ENCODE measurements around the gene COL6A1. TPM values are rescaled to one million over a fixed set of nuclear protein-coding genes. Genes with fewer than 3 reads are reported as not detected.

Gene COL6A1
- polyA plus RNA-seq, 3 donors from 2014 or later, result 0.17 to 0.18 TPM; not detected in 1

DNA sequence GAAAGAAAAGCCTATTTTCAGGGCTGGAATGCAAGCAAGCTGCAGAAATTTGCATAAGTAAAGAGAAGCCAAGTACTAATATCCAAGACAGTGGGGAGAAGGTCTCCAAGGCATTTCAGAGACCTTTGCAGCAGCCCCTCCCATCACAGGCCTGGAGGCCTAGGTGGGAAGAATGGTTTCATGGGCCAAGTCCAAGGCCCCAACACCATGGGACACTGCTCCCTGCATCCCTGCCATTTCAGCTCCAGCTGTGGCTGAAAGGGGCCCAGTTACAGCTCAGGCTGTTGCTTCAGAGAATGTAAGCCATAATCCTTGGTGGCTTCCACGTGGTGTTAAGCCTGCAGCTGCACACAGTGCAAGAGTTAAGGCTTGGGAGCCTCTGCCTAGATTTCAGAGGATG, 16.9 kb upstream of the COL6A1 start:
- peaks cover 6 to 10% (median 7%) of the 10 kb centered on the region in 3 donors for H3K27me3 Mint-ChIP-seq (ENCODE audit: low read depth in 3 of 3)
- H3K27ac Mint-ChIP-seq, result no peak overlapping the region
- H3K4me1 Mint-ChIP-seq, result no peaks in the 10 kb centered on the region
- DNase-seq, result no peak
- H3K4me3 Mint-ChIP-seq, result no peak overlapping the region
- peaks cover 3 to 6% (median 4%) of the 10 kb centered on the region in 3 donors for H3K36me3 Mint-ChIP-seq
- peaks cover 0 to 9% (median 3%) of the 10 kb centered on the region in 6 donors for H3K9me3 Mint-ChIP-seq

DNA sequence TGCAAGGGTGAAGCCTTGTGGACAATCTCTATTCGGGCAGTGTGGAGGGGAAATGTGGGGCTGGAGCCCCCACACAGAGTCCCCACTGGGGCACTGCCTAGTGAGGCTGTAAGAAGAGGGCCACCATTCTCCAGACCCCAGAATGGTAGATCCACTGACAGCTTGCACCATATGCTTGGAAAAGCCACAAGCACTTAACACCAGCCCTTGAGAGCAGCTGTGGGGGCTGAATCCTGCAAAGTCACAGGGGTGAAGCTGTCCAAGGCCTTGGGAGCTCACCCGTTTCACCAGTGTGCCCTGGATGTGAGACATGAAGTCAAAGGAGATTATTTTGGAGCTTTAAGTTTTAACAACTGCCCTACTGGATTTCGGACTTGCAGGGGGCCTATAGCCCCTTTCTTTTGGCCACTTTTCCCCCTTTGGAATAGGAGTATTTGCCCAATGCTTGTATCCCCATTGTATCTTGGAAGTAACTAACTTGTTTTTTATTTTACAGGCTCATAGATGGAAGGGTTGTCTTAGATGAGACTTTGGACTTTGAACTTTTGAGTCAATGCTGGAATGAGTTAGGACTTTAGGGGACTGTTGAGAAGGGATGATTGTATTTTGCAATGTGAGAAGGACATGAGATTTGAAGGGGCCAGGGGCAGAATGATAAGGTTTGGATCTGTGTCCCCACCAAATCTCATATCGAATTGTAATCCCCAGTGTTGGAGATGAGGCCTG, 16.3 kb upstream of the COL6A1 start:
- Mint-ChIP-seq H3K4me3 (no peak overlapping the region), H3K27ac (no peak overlapping the region), H3K36me3 (peaks cover 3 to 6% (median 4%) of the 10 kb centered on the region in 3 donors), H3K9me3 (peaks cover 0 to 9% (median 3%) of the 10 kb centered on the region in 6 donors), H3K27me3 (ENCODE audit: low read depth in 3 of 3) (peaks cover 6 to 9% (median 7%) of the 10 kb centered on the region in 3 donors), H3K4me1 (no peaks in the 10 kb centered on the region)
- no peak for DNase-seq

DNA sequence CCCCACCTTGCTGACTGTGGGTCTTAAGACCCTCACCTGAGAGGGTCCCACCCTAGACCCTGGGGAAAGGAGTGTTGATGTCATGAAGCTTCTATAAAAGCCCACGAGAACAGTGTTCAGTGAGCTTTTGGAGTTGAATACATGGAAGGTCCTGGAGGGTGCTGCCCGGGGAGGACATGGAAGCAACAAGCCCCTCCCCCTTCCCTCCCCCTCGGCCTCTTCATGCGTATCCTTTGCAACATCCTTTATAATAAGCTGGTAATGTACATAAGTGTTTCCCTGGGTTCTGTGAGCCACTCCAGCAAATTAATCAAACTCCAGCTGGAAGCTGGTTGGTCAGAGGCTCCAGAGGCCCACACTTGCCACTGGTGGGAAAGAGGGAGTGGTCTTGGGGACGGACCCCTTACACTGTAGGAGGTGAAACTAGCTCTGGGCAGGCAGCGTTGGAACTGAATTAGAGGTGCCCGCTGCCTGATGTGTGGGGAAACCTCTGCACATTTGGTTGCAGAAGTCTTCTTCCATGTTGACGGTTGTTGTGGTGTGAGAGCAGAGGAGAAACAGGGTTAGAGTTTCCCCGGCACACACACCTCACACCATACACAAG, 14.7 kb upstream of the COL6A1 start:
- H3K27me3 Mint-ChIP-seq (ENCODE audit: low read depth in 3 of 3), result peaks cover 4 to 9% (median 6%) of the 10 kb centered on the region in 3 donors
- H3K27ac Mint-ChIP-seq, result no peak overlapping the region
- H3K36me3 Mint-ChIP-seq, result peaks cover under 1 to 6% (median 3%) of the 10 kb centered on the region in 3 donors
- DNase-seq, result no peak
- H3K9me3 Mint-ChIP-seq, result peaks cover 0 to 9% (median 3%) of the 10 kb centered on the region in 6 donors
- H3K4me1 Mint-ChIP-seq, result no peaks in the 10 kb centered on the region
- H3K4me3 Mint-ChIP-seq, result no peak overlapping the region

DNA sequence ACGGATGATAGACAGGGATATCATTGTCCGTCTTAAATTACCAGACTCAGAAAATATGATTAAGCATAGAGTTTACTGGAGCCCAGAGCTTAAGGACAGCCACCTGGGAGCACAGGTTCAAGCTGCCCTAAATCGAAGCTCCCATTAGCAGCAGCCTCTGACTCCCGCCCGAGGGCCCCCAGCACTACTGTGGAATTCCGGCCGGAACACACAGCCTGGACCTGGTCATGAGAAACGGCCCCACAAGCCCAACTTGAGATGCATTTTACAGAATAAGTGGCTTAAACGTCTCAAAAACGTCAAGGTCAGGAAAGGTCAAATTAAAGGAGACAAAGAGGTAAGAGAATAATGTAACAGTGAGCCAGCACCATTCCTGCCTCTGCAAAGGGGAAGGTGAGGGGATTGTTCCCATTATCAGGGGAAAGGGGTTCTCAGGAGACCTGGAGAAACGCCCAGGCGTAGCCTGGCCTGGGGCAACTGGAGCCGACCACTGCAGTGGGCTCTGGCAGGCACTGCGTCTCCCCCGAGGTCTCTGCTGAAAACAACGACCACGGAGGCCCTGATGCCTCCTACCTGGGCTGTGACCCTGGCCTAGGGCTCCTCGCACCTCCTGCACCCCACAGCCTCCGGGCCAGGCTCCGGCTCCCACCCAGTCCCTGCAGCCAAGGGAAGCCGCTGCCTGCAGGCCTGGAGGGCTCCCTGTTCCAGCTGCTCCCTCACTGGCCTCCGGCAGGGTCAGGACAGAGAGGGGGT, 11.5 kb upstream of the COL6A1 start:
- Mint-ChIP-seq H3K36me3 (peaks cover 0 to 3% (median 0%) of the 10 kb centered on the region in 3 donors), H3K27me3 (ENCODE audit: low read depth in 3 of 3) (peaks cover 8 to 16% (median 14%) of the 10 kb centered on the region in 3 donors), H3K4me3 (no peak overlapping the region), H3K4me1 (peaks cover 11 to 15% of the 10 kb centered on the region in 2 donors), H3K27ac (no peak overlapping the region), H3K9me3 (peaks cover 0 to 2% (median 0%) of the 10 kb centered on the region in 6 donors)
- no peak for DNase-seq

DNA sequence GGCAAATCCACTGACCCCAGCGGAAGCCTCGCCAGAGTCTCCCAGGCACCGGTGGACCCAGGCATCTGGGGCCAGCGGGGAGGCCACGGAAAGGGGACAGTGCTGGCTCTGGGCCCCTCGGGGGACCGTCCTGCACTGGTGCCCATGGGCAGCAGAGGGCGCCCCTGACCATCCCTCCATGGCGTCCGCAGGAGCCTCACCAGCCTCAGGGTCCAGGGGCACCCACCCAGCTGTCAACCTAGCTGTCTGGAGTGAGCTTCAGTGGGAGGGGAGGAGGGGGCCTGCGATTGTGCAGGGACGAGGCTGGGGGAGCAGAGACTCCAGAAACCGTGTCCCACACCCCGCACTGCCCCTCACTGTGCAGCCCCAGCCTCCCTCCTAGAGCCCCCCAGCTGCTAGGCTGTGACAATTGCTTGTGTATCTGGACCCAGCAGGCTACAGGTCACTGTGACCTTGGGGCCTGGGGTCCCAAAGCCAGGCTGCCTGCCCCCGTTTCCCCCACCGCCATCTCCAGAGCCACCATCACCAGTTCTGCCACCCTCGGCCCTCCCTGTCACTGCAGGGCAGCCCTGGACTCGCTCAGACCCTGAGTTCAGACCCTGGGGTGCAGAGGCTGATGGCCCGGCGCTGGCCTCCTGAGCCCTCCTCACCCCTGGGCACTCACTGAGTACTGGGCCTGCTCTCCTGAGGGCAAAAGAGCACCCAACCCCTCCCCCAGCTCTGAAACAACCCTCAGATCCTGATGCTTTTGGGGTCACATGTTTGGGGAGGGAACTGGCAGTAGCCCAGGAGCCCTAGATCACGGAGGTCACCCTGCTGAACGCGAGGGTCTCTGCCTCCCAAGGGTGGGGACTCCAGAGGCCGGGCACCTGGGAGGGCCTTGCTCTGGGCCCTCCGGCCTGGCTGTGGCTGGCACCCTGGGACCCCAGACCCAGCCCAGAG, 10.6 kb upstream of the COL6A1 start:
- Mint-ChIP-seq H3K27ac (no peak overlapping the region), H3K4me1 (peaks cover 19 to 24% of the 10 kb centered on the region in 2 donors), H3K27me3 (ENCODE audit: low read depth in 3 of 3) (peaks cover 14 to 21% (median 21%) of the 10 kb centered on the region in 3 donors), H3K4me3 (no peak overlapping the region), H3K9me3 (no peaks in the 10 kb centered on the region), H3K36me3 (no peaks in the 10 kb centered on the region)
- DNase-seq, result peak in 2 of 3 donors; percentile 29 to 42

DNA sequence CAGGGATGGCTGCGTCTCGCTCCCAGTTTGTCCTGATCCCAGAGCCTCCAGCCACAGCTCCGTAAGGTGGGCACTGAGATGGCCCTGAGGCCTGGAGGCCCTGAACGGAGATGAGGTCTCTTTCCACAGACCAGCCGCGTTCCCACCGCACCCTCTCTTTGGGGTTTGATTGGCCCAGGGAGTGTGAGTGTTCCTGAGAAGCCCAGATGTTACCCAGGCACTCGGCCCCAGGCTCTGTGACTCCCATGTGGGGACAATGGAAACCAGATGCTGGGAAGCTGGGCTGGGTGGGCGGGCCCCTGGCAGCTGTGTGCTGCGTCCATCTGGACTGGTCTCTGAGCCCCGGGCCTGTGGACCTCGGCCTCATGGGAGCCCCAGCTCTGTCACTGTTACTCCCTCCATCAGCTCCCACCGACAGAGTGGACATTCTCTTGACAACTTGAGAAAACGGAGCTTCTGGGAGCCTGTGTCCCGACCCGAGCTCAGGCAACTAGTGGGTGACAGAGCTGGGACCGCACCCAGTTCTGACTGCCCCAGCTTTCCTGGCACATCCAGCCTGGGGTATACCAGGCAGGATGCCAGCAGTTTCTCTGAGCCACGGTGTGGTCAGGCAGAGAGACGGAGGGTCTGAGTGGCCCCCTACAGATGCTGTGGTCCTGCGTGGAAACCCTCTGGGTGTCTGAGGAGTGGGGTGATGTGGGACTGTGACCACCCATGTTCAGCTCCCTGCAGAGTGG, 9.8 kb upstream of the COL6A1 start:
- DNase-seq, result no peak
- peaks cover 21 to 26% of the 10 kb centered on the region in 2 donors for H3K4me1 Mint-ChIP-seq
- H3K27ac Mint-ChIP-seq, result no peak overlapping the region
- H3K36me3 Mint-ChIP-seq, result no peaks in the 10 kb centered on the region
- H3K4me3 Mint-ChIP-seq, result no peak overlapping the region
- H3K27me3 Mint-ChIP-seq (ENCODE audit: low read depth in 3 of 3), result peaks cover 17 to 21% (median 19%) of the 10 kb centered on the region in 3 donors
- no peaks in the 10 kb centered on the region for H3K9me3 Mint-ChIP-seq

DNA sequence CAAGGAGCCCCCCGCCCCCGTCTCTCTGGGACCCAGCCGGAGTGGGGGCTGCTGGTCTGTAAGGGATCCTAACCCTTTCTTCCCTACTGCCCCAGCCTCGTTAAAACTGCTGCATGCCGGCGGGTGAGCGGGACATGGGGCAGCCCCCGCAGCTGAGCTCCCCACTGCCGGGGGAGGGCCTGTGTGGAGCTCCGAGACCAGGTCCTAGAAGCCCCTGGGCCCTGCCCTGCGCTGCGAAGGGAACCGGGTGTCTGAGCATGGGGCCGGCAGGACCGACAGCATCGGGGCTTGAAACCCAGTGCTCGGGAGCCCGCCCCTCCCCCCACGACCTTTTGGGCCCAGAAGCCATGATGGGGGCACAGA, 9.2 kb upstream of the COL6A1 start:
- H3K4me1 Mint-ChIP-seq, result peaks cover 21 to 26% of the 10 kb centered on the region in 2 donors
- no peak for DNase-seq
- H3K27ac Mint-ChIP-seq, result no peak overlapping the region
- H3K27me3 Mint-ChIP-seq (ENCODE audit: low read depth in 3 of 3), result peaks cover 16 to 19% (median 19%) of the 10 kb centered on the region in 3 donors
- H3K9me3 Mint-ChIP-seq, result no peaks in the 10 kb centered on the region
- no peaks in the 10 kb centered on the region for H3K36me3 Mint-ChIP-seq
- no peak overlapping the region for H3K4me3 Mint-ChIP-seq

DNA sequence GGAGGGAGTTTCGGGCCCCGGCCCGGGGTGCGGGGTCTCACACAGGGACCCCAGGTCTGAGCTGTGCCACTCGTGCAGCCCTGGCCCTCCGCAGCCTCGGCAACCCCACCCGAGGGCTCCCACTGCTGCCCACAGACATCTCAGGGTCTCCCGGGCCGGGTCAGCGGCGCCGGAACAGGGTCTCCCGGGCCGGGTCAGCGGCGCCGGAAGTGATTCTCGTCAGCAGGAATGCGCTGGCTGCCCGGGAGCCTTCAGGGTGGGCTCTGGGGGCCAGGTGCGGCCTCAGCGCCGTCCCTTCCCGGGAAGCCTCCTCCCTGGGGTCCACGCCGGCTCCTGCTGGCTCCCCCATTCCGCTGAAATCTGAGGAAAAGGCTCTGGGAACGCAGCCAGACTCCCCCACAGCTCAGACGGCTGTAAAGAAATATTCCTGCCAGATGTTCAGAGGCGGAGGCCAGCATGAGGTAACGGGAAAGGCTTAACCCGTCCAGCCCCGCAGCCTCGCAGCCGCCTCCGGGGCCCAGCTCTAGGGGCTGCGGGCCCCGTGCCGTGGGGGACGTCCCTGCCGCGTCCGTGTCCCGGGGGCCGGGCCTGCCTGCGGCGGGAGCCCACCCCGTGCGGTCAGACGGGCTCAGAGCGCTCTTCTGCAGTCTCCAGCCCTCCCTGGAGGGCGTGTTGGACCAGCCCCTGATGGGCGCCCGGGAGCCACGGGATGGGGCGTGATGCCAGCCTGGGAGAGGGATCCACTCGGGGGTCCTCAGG, 8.7 kb upstream of the COL6A1 start:
- Mint-ChIP-seq H3K9me3 (no peaks in the 10 kb centered on the region), H3K4me3 (peak overlapping the region in 2 of 5 donors; percentile 58 to 94), H3K36me3 (no peaks in the 10 kb centered on the region), H3K27ac (peak overlapping the region in 1 of 6 donors; percentile 79), H3K27me3 (ENCODE audit: low read depth in 3 of 3) (peaks cover 15 to 19% (median 17%) of the 10 kb centered on the region in 3 donors), H3K4me1 (peaks cover 21 to 26% of the 10 kb centered on the region in 2 donors)
- DNase-seq, result no peak

DNA sequence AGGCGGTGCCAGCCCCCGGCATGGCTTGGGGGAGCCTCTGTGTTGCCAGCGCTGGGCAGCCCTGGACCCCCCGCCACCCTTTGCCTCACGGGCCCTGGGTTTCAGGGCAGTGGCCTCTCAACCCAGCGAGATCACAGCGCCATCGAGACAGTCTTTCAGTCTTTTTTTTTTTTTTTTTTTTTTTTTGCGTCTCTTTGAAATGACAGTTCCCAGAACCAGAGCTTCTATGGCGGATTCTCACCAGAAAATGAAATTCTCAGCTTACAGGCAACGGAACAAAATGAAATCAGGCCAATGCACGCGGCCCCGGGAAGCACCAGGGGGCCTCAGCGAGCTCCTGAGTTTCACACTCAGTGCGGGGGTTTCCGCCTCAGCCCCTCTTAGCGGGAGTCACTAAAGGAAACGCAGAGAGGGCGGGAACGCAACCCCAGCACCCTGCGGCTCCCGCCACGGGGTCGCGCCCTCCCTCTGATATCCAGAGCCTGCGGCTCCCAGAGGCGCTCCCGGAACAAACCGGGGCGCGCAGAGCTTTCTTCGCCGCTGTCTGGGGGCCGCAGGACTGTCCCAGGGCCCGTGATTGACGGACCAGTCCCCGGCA, 8.0 kb upstream of the COL6A1 start:
- Mint-ChIP-seq H3K4me3 (peak overlapping the region; percentile 85 to 94 (median 87)), H3K36me3 (no peaks in the 10 kb centered on the region), H3K9me3 (no peaks in the 10 kb centered on the region), H3K27ac (peak overlapping the region in 5 of 6 donors; percentile 68 to 83 (median 79)), H3K27me3 (ENCODE audit: low read depth in 3 of 3) (peaks cover 16 to 19% (median 19%) of the 10 kb centered on the region in 3 donors), H3K4me1 (peaks cover 24 to 26% of the 10 kb centered on the region in 2 donors)
- DNase-seq, result peak; percentile 67 to 75 (median 72)

DNA sequence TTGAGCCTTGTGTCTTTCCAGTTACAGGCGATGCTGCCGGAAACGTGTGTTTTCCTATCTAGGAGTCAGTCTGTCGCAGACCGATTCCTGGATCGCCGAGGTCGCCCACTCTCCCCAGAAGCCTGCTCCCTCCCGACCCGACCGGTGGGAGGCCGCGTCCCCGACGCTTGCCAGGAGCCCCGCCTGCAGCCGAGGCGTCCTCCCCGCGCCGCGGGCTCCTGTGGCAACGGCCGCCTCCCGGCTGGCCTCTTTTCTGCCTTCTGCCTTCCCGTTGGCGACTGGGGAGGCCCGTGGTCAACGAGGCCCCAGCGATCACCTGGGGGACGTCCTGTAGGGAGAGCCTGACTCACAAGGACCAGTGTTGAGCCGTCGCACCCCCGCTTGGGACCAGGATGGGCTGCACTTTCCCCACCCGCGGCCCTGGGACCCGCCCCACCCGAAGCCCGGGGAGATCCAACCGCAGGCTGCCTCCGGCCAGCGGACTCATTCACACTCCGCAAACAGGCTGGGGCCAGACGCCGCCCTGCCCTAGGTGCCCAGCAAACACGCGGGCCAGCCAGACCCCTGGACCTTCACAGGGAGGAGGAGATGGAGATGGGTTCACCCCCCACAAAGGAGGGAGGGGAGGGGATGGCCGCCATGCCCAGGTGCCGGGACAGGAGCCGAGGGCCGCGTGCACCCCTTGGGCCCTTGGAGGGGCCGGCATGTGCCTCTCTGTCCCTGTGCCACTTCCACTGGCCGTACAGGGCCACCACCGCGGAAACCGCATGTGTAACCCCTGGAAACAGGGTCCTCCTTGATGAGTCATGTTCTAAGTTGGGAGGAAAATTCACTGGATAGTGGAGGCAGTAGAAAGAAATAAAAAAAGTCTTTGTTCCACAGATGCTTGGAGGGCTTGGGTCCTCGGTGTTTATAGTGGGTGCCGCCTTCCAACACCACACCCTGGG, 7.2 kb upstream of the COL6A1 start:
- H3K4me3 Mint-ChIP-seq, result peak overlapping the region; percentile 85 to 94 (median 87)
- no peaks in the 10 kb centered on the region for H3K9me3 Mint-ChIP-seq
- H3K4me1 Mint-ChIP-seq, result peaks cover 25 to 26% of the 10 kb centered on the region in 2 donors
- H3K27me3 Mint-ChIP-seq (ENCODE audit: low read depth in 3 of 3), result peaks cover 18 to 20% (median 19%) of the 10 kb centered on the region in 3 donors
- H3K36me3 Mint-ChIP-seq, result no peaks in the 10 kb centered on the region
- peak overlapping the region in 5 of 6 donors; percentile 26 to 81 (median 71) for H3K27ac Mint-ChIP-seq
- DNase-seq, result no peak

Data from immature natural killer cell (primary cell).